HG03280 (cell line): Measurements from ENCODE around the gene USF3.
"Not testable (repeated sequence)": the region's sequence is repeated elsewhere in the genome, so short reads cannot be mapped to it uniquely, and the experiment has no call there.

ENCODE experiments used
- ATAC-seq: cut with Tn5 transposase; IDR thresholded peaks from one replicate; pipeline ENCODE4 v1.9.1; 2021; ENCODE audit warnings: mild to moderate bottlenecking, moderate library complexity; ENCODE audit not compliant: unreplicated experiment

Gene USF3

DNA sequence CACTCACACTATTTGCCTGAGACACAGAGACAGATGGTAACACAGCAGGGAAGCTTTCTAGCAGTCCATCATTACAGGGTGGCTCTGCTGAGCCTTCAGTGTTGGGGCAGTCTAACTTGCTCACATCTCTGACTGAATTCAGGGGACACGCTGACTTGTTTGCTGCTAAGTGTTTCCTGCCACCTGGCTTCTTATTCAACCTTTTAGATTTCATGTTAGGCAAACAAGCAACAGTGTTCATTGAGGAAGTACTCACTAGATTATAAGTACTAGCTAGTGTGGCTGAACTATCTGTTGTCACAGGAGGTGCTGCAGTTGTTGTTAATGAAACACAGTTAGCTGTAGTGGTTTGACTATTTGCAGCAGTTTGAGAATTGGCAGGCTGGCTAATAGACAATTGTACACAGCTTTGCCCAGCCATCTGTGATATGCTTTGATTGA, 37.3 kb downstream of the USF3 start:
- ATAC-seq = no peak

DNA sequence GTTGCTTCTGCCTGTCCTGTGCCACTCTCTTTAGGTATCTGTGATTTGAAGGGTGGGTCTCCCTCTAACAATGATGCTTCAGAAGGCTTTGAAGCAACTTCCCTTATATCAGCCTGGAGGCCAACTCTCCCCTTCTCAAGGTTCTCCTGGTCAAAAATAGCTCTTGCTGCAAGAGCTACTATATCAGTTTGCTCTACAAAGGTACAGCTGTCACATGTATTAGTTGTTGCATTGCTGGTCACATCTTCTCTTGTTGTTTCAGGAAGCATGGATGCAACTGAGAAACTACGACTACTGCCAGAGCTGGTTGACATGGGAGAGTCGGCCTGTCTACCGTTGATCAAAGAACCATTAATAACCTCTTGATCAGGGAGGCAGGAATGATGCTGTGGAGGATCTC, 38.3 kb downstream of the USF3 start:
- no peak for ATAC-seq

DNA sequence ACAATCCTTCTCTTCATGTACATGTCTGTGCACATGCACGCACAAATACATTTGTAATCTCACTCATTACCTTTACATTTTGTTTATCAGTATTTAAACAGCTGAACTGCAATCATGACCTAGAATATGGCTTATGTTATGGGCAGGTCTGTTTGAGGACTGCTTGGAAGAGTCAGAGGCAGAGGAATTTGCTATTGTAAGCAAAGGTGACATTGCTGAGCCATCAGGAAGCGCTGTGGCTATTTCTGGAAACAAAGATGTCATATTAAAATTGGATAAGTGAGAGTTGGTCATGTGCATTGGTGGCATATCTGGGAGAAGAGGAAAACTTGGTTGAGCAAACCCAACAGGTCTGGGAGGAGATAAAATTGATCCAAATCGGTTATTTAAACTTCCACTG, 41.6 kb downstream of the USF3 start:
- no peak for ATAC-seq

DNA sequence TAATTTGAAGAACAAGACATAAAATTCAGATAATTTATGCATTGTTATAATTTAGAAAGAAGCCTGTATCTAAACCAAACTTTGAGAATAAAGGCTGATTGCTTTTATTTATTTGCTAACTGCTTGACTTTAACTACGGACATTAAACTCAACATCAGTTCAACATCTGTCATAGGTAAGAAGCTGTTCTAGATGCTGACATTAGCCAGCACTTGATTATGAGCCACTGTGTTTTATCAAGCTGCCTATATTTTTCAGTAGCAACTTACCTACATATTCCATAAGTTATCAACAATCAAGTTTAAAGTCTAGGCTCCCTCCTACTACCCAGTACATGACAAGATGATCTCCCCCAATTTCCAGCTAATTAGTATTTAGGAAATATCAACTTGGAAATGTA, 42.1 kb downstream of the USF3 start:
- no peak for ATAC-seq

DNA sequence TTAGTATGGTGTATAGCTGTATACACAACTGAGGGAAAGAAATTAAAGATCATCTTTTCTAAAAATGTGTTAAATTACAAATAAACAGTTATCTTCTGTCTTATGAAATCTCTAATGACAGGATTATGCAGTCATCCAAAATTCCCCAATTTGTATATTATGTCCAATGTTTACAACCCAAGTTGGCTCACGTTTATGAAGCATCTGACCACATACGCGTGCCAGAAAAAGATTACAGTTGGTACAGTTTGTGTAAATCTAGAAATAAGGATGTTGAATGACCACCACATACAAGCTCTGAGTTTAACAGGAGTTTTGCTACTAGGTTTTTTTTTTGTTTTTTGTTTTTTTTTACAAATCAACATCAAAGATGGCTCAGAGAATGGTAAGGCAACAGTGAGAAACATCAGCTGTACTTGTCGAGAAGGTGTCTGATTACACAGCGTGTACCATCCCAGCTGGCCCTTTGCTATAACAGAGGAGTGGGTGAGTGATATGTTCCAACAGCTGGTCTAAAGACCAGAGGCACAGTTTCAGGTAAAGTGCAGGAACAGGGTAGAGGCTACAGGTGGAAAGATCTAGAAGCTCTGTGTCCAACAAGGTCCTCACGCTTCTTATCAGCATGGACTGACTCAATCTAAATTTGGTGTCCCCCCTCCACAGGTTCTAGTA, 47.1 kb downstream of the USF3 start:
- no peak for ATAC-seq

DNA sequence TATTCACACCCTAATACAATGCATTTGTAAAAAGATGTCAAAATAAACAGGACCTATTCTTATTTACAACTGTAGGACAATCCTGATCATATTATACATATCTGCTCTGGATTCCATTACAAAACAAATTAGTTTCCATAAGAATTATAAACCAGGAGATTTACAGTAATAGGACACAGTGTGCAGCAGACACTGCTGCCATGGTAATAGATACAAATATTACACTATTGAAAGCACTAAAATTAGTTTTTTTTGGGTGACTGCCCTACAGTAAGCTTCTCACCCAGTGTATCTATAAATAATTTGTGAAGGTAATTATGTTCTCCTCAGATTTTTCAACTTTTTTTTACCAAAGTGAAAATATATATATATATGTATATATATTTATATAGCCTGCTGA, 47.9 kb downstream of the USF3 start:
- no peak for ATAC-seq

DNA sequence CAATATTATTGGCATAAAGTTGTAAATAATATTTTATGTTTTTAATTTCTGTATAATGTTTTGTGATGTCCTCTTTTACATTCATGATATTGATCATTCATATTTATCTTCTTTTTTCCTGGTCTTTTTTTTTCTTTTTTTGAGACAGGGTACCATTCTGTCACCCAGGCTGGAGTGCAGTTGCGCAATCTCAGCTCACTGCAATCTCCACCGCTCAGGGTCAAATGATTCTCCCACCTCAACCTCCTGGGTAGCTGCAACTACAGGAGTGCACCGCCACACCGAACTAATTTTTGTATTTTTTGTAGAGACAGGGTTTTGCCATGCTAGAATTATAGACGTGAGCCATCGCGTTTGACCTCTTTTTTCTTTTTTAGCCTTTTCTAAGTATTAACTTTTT, 52.9 kb downstream of the USF3 start:
- ATAC-seq = no peak

DNA sequence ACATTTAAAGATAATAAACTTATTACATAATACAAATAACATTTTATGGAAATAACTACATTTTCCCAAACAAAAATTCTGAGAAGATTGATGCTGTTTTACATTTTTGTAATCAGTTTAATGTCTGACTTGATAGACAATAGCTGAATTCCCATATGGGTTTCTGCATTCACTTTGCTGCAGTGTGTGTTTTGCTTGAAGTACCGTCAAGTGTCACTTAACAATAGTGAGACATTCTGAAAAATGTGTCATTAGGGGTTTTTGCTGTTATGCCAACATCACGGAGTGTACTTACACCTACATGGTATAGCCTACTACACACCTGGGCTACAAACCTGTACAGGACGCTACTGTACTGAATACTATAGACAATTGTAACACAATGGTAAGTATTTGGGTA, 57.5 kb downstream of the USF3 start:
- no peak for ATAC-seq

DNA sequence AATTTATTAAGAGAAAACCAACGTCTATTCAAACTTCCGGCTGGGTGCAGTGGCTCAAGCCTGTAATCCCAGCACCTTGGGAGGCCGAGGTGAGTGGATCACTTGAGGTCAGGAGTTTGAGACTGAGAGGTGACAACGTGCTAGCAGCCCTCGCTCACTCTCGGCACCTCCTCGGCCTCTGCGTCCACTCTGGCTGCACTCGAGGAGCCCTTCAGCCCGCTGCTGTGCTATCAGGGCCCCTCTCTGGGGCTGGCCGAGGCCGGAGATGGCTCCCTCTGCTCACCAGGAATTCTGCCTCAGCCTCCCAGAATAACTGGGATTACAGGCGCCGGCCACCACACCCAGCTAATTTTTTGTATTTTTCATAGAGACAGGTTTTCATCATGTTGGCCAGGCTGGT, 58.7 kb downstream of the USF3 start:
- ATAC-seq = no peak

DNA sequence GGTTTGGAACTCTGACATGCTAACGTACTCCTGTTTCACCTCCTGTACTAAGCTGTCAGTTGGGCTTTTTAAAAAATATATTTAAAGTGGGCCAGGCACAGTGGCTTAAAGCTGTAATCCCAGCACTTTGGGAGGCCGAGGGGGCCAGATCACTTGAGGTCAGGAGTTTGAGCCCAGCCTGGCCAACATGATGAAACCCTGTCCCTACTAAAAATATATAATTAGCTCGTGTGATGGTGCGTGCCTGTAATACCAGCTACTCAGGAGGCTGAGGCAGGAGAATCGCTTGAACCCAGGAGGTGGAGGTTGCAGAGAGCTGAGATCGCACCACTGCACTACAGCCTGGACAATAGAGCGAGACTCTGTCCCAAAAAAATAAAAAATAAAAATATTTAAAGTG, 60.4 kb downstream of the USF3 start:
- not testable (repeated sequence) for ATAC-seq

DNA sequence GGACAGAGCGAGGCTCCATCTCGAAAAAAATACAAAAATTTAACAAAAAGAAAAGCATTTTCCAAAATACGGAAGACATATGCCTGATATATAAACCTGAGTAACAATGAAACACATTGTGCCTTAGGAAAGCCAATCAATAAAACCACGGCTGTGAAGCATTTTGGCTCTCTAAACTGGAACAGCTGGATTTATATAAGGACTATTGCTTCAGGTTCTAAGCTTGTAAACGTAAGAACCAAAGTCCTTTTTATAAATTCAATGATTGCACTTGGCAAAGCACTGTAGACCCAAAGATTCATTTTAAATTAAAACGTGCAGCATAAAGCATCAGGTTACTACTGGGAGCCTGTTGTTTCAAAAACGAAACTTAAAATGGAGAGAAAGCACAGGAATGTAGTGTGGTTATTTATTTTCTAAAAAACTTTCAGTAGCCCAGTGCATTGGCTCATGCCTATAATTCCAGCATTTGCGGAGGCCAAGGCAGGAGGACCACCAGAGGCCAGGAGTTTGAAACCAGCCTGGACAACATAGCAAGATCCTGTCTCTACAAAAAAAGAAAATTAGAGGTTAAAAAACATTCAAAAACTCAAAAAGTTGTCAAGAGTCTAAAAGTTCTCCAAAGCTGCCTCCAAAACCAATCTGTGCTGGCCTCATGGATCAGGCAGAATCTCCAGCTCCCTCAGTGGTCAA, 61.5 kb downstream of the USF3 start:
- no peak for ATAC-seq

DNA sequence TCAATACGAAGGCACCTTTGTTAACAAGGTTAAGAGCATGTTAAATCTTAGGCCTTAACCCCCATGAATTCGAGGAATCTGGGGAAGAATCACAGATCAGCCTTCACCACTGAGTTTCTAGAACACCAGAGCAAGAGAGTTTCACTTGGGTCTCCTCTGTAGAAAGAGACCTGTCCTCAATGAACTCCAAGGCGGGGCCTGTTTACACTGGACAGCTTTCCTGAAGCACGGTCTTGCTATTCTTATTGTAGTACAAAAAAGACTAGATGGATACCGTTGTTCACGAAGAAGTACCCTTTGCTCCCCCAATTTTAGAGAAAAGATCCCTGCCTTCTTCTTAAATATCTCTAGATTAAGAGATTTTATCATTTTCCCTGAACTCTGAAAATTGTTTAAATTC, 64.9 kb downstream of the USF3 start:
- ATAC-seq = no peak

DNA sequence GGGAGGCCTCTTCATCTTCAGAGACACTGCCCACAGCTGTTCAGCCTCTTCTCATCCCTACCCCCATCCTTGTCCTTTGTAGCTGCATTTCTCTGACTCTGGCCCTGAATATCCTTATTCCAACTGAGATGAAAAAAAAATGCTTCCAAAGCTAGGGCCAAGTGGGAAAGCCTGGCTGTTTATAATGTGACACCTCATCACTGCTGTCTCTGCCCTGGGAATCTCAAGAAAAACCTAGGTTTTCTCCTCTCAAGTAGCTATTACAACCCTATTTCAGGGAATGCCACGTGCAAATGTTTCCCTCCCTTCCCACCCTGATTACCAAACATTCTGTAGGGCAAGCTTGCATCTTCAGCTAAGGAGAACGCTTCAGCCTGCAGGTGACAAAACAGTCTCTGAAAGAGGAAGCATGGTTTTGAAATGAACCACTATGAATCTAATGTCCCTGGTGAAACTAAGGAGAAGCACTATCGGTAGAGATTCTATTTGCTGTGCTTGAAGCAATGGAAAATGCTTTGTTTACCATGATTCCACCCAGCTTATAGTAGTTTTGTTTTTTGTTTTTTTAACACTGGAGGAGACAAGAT, 65.4 kb downstream of the USF3 start:
- no peak for ATAC-seq

DNA sequence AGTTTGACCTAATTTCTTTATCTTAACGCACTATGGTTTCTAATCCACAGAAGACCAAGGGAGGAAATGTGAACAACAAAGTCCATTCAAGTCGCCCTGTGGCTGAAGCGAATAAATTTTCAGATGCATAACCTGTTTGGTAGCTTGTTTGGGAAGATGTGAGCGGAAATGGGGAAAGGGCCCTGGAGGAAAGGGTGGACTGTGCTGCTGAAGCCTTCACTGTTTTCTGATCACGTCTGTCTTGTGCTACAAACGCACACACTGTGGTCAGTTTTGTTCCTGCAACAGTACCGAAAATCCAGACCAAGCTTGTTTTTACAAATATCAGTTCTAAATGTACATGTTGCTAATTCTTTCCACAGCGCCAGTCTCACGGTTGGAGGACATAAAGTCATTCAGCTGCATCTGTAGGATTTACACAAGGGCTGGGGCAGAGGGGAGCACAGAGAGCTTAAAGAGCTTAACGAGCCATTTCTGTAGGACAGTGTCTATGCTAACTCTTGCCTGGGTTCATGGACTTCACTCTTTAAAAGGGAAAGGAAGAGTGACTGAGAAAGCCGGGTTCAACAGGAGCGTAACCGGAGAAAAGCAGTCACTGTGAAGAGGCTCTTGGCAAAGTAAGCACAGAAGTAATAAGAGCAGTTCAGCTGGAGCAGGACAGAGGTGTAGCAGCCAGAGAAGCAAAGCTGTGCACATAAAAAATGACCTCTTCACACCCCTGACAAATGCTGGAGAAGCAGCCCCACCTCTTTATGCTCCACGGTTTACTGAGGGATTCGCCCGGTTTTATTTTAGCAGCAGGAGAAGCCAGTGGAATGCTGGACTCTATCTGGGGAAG, 66.6 kb downstream of the USF3 start:
- no peak for ATAC-seq

DNA sequence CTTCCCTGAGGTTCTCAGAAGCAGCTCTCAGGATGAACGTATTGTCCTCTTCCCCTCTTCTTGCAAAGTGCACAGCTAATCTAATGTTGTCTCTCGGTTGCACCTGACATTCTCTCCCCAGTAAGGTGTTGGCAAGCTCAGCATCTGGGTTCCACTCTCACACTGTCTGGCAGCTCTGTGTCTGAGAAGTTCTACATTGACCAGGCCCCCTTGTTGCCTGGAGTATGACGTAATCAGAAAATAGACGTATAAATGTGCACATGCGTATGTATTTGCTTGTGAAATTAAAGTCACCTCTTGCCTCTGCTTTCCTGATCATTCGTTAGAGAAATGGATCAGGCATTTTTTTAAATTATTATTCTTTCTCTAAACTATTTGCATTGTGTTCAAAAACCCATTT, 67.7 kb downstream of the USF3 start:
- no peak for ATAC-seq

DNA sequence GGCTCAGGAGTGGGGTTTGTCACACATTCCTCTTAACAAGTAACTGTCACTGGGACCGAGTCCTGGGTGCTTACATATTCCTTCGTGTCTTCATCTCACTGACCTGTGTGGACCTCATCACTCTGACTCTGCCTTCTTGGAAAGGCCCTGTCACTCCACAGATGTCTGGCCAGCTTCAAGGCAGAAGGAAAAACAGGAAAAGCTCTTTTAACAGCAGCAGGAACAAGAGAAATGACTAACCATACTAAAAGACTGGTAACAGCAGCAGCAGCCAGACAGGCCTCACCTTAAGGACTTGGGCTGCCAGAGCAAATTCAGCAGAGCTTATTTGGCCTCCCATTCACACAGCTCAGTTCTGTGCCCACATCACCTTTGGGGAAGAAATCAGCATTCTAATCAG, 68.1 kb downstream of the USF3 start:
- no peak for ATAC-seq

DNA sequence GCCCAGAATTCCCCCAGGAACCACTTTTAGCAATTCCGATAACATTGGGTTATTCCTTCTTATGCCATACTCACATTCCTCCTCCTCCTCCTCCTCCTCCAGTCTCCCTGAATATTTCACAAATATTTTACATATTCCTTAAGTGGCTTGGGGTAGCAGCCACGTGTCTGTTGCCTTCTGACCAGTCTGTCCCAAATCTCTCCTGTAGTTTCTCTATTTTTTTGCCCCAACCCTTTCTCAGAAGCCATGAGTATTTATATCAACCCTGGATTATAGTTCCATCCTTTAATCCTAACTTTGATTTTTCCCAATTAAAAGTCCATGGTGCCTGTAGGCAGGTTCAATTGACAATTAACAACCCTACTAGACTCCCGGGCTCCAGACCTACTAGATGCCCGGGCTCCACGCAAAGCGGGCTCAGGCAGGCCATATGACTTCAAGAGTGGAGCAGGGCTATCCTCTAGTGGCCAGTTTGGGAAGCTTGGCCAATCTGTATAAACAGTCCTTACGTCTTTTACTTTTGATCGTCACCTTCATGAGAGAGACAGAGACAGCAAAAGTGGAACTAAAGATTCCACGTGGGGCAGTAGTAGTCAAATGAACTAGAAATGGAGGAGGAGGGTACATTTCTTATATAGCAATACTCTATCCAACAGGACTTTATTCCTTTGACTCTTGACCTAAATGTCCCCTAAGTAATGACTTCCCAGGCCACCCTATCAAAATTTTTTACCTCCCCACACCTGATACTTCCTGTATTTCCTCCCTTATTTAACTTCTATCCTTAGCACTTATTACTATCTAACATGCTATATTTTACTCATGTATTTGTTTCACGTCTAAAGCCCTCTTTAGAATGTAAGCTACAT, 69.7 kb downstream of the USF3 start:
- no peak for ATAC-seq

DNA sequence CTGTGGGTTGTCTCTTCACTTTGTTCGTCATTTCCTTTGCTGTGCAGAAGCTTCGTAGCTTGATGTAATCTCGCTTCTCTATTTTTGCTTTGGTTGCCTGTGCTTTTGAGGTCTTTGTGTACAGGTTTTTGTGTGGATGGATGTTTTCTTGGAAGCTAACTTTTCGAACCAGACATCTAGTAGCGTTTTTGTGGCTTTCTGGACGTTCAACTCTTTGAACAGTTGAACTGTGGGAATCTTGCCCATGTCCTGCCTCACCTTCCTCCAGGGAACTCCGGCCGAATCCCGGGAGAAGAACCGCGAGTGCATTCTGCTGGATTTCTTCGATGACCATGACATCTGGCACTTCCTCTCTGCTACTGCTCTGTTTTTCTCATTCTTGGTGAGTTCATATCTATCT, 70.6 kb downstream of the USF3 start:
- no peak for ATAC-seq

DNA sequence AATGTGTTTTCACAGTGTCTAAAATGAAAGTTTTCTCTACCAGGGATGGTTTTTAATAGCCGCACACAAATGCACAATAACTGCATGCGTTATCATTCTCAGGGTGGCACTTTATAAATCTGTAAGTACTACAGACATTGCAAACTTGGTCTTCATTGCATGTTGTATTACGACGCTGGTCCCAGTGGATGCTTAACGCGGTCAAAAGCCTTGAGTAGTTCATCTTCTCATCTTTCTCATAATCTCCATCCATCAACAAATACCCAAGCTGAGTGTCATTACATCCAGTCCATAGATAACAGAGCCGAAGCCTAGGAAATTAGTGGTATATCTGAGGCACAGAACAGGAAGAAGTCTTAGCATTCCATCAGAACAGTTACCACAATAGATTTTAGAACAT, 72.6 kb downstream of the USF3 start:
- ATAC-seq = no peak

DNA sequence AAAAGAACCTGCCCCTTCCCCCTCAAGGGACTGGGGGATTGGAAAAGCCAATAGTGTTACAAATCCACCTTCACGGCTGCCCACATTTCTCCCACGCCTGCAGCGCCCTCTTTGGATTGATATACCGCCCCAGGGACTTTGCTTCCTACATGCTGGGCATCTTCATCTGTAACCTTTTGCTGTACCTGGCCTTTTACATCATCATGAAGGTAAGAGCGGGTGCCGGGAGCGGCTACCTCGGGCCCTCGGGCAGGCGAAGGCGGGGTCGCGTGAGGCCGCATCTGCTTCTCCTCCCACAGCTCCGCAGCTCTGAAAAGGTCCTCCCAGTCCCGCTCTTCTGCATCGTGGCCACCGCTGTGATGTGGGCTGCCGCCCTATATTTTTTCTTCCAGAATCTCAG, 73.1 kb downstream of the USF3 start:
- ATAC-seq = no peak

DNA sequence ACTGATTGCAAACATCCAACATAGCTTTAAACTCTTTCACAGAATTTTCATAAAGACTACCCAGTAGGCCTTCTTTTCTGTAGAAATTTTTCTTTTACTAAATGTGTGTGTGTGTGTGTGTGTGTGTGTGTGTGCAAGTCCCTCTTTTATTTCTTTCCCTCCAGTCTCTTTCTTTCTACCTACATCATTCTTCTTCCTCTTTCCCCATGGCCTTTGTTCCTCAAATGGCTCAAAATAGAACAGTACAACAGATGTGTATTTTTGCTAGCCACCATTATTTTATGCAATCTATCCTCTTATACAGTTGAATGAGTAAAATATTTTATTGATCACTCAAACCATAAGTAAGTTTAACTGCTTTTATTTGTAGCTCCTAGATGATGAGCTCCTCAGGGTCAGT, 76.4 kb downstream of the USF3 start:
- no peak for ATAC-seq
